Memory B cell (primary cell): ENCODE data around the gene BTBD3.

Experiments
- ATAC-seq: fragments of 150-1000 bp; cut with Tn5 transposase; 2 replicates; pipeline ENCODE4 v1.10.0; 2021; ENCODE audit warnings: low read depth, mild to moderate bottlenecking, moderate library complexity
- DNase-seq, 2 donors: peaks; one replicate each; pipeline ENCODE4 v3.0.0; 2022; ENCODE audit warnings: low spot score in 2 of 2
- H3K27ac Mint-ChIP-seq: one replicate; pipeline ENCODE4 v1.8.0; 2022; ENCODE audit warnings: mild to moderate bottlenecking, moderate library complexity, mixed read lengths
- H3K27me3 Mint-ChIP-seq: one replicate; pipeline ENCODE4 v1.8.0; 2022; ENCODE audit warnings: mixed read lengths
- H3K36me3 Mint-ChIP-seq: one replicate; pipeline ENCODE4 v1.8.0; 2022; ENCODE audit warnings: mild to moderate bottlenecking, mixed read lengths
- H3K4me1 Mint-ChIP-seq: one replicate; pipeline ENCODE4 v1.8.0; 2022; ENCODE audit warnings: mixed read lengths
- H3K4me3 Mint-ChIP-seq: one replicate; pipeline ENCODE4 v1.8.0; 2022; ENCODE audit warnings: mild to moderate bottlenecking, moderate library complexity, mixed read lengths
- H3K9me3 Mint-ChIP-seq: one replicate; pipeline ENCODE4 v1.8.0; 2022; ENCODE audit warnings: mixed read lengths

The BTBD3 gene

GRCh38 chr20:11917663-11918062 is at the start of gene BTBD3:
Gene BTBD3 (plus strand): TSS chr20:11917893. CDS start chr20:11918276, 383 bp downstream.
- H3K9me3 Mint-ChIP-seq = no peaks in the 10 kb centered on the region
- no peak within 1 kb of the TSS for H3K27ac Mint-ChIP-seq
- H3K4me1 Mint-ChIP-seq = no peaks in the 10 kb centered on the region
- ATAC-seq (no peak), DNase-seq (no peak)
- H3K4me3 Mint-ChIP-seq = peak within 1 kb of the TSS; percentile 53
- no peaks in the 10 kb centered on the region for H3K27me3 Mint-ChIP-seq
- no peaks in the 10 kb centered on the region for H3K36me3 Mint-ChIP-seq

- Mint-ChIP-seq H3K9me3 (peaks cover 6% of the 10 kb centered on the region), H3K27me3 (no peaks in the 10 kb centered on the region), H3K4me3 (no peak overlapping the region), H3K4me1 (no peaks in the 10 kb centered on the region), H3K27ac (no peak overlapping the region), H3K36me3 (no peaks in the 10 kb centered on the region)
- DNase-seq (no peak), ATAC-seq (no peak)
These were observed 48.1 kb upstream of the BTBD3 start for GRCh38 chr20:11869641-11870040.

GRCh38 chr20:11870411-11870810 is 47.3 kb upstream of the BTBD3 start:
- Mint-ChIP-seq H3K4me1 (no peaks in the 10 kb centered on the region), H3K27me3 (no peaks in the 10 kb centered on the region), H3K9me3 (peaks cover 4% of the 10 kb centered on the region), H3K4me3 (no peak overlapping the region), H3K27ac (no peak overlapping the region), H3K36me3 (no peaks in the 10 kb centered on the region)
- no peak for DNase-seq
- ATAC-seq = no peak

GRCh38 chr20:11876555-11876954 is 41.1 kb upstream of the BTBD3 start:
- DNase-seq = no peak
- Mint-ChIP-seq H3K4me1 (no peaks in the 10 kb centered on the region), H3K27me3 (no peaks in the 10 kb centered on the region), H3K9me3 (peaks cover 5% of the 10 kb centered on the region), H3K36me3 (no peaks in the 10 kb centered on the region), H3K27ac (no peak overlapping the region), H3K4me3 (no peak overlapping the region)
- no peak for ATAC-seq

- no peaks in the 10 kb centered on the region for H3K27me3 Mint-ChIP-seq
- DNase-seq (no peak), ATAC-seq (no peak)
- no peak overlapping the region for H3K4me3 Mint-ChIP-seq
- peaks cover 4% of the 10 kb centered on the region for H3K9me3 Mint-ChIP-seq
- no peak overlapping the region for H3K27ac Mint-ChIP-seq
- no peaks in the 10 kb centered on the region for H3K4me1 Mint-ChIP-seq
- no peaks in the 10 kb centered on the region for H3K36me3 Mint-ChIP-seq
These were observed 37.0 kb upstream of the BTBD3 start for GRCh38 chr20:11880680-11881079.

- Mint-ChIP-seq H3K27me3 (no peaks in the 10 kb centered on the region), H3K4me1 (no peaks in the 10 kb centered on the region), H3K9me3 (peaks cover 2% of the 10 kb centered on the region), H3K27ac (no peak overlapping the region), H3K4me3 (no peak overlapping the region), H3K36me3 (no peaks in the 10 kb centered on the region)
- no peak for ATAC-seq
- DNase-seq = no peak
These were observed 36.2 kb upstream of the BTBD3 start for GRCh38 chr20:11881449-11881848.

- DNase-seq = no peak
- H3K27me3 Mint-ChIP-seq = no peaks in the 10 kb centered on the region
- no peak overlapping the region for H3K4me3 Mint-ChIP-seq
- no peak for ATAC-seq
- H3K36me3 Mint-ChIP-seq = no peaks in the 10 kb centered on the region
- H3K4me1 Mint-ChIP-seq = no peaks in the 10 kb centered on the region
- peaks cover 2% of the 10 kb centered on the region for H3K9me3 Mint-ChIP-seq
- H3K27ac Mint-ChIP-seq = no peak overlapping the region
These were observed 35.0 kb upstream of the BTBD3 start for GRCh38 chr20:11882651-11883050.

GRCh38 chr20:11888648-11889047 is 29.0 kb upstream of the BTBD3 start:
- H3K4me1 Mint-ChIP-seq = no peaks in the 10 kb centered on the region
- H3K36me3 Mint-ChIP-seq = no peaks in the 10 kb centered on the region
- H3K27ac Mint-ChIP-seq = no peak overlapping the region
- ATAC-seq = no peak
- peaks cover 7% of the 10 kb centered on the region for H3K27me3 Mint-ChIP-seq
- peaks cover 2% of the 10 kb centered on the region for H3K9me3 Mint-ChIP-seq
- no peak for DNase-seq
- no peak overlapping the region for H3K4me3 Mint-ChIP-seq

GRCh38 chr20:11890331-11891076 is 27.2 kb upstream of the BTBD3 start:
- no peaks in the 10 kb centered on the region for H3K4me1 Mint-ChIP-seq
- peak overlapping the region; percentile 37 for H3K4me3 Mint-ChIP-seq
- H3K27me3 Mint-ChIP-seq = peaks cover 9% of the 10 kb centered on the region
- DNase-seq = peak in 1 of 2 donors; percentile 10
- peaks cover 1% of the 10 kb centered on the region for H3K9me3 Mint-ChIP-seq
- peak; percentile 32 for ATAC-seq
- H3K27ac Mint-ChIP-seq = no peak overlapping the region
- no peaks in the 10 kb centered on the region for H3K36me3 Mint-ChIP-seq

GRCh38 chr20:11891077-11891775 is 26.5 kb upstream of the BTBD3 start:
- Mint-ChIP-seq H3K27me3 (peaks cover 9% of the 10 kb centered on the region), H3K9me3 (peaks cover 1% of the 10 kb centered on the region), H3K4me1 (no peaks in the 10 kb centered on the region), H3K4me3 (peak overlapping the region; percentile 51), H3K36me3 (no peaks in the 10 kb centered on the region), H3K27ac (no peak overlapping the region)
- ATAC-seq (no peak), DNase-seq (no peak)

GRCh38 chr20:11891776-11892545 is 25.7 kb upstream of the BTBD3 start:
- Mint-ChIP-seq H3K27ac (no peak overlapping the region), H3K27me3 (peaks cover 9% of the 10 kb centered on the region), H3K9me3 (peaks cover 1% of the 10 kb centered on the region), H3K36me3 (no peaks in the 10 kb centered on the region), H3K4me3 (peak overlapping the region; percentile 64), H3K4me1 (no peaks in the 10 kb centered on the region)
- no peak for ATAC-seq
- DNase-seq = no peak

- DNase-seq (no peak), ATAC-seq (no peak)
- Mint-ChIP-seq H3K27ac (no peak overlapping the region), H3K27me3 (peaks cover 9% of the 10 kb centered on the region), H3K36me3 (no peaks in the 10 kb centered on the region), H3K9me3 (peaks cover 3% of the 10 kb centered on the region), H3K4me3 (no peak overlapping the region), H3K4me1 (no peaks in the 10 kb centered on the region)
These were observed 23.6 kb upstream of the BTBD3 start for GRCh38 chr20:11894062-11894461.

- DNase-seq = no peak
- H3K4me1 Mint-ChIP-seq = no peaks in the 10 kb centered on the region
- peaks cover 5% of the 10 kb centered on the region for H3K27me3 Mint-ChIP-seq
- H3K4me3 Mint-ChIP-seq = no peak overlapping the region
- no peak overlapping the region for H3K27ac Mint-ChIP-seq
- H3K9me3 Mint-ChIP-seq = peaks cover 3% of the 10 kb centered on the region
- no peaks in the 10 kb centered on the region for H3K36me3 Mint-ChIP-seq
- no peak for ATAC-seq
These were observed 21.8 kb upstream of the BTBD3 start for GRCh38 chr20:11895861-11896387.

GRCh38 chr20:11901127-11901526 is 16.6 kb upstream of the BTBD3 start:
- Mint-ChIP-seq H3K27ac (no peak overlapping the region), H3K4me3 (no peak overlapping the region), H3K4me1 (no peaks in the 10 kb centered on the region), H3K36me3 (no peaks in the 10 kb centered on the region), H3K27me3 (no peaks in the 10 kb centered on the region), H3K9me3 (peaks cover 1% of the 10 kb centered on the region)
- DNase-seq = no peak
- ATAC-seq = no peak
